ENCODE data around the gene CIDEB.

The CIDEB gene

DNA sequence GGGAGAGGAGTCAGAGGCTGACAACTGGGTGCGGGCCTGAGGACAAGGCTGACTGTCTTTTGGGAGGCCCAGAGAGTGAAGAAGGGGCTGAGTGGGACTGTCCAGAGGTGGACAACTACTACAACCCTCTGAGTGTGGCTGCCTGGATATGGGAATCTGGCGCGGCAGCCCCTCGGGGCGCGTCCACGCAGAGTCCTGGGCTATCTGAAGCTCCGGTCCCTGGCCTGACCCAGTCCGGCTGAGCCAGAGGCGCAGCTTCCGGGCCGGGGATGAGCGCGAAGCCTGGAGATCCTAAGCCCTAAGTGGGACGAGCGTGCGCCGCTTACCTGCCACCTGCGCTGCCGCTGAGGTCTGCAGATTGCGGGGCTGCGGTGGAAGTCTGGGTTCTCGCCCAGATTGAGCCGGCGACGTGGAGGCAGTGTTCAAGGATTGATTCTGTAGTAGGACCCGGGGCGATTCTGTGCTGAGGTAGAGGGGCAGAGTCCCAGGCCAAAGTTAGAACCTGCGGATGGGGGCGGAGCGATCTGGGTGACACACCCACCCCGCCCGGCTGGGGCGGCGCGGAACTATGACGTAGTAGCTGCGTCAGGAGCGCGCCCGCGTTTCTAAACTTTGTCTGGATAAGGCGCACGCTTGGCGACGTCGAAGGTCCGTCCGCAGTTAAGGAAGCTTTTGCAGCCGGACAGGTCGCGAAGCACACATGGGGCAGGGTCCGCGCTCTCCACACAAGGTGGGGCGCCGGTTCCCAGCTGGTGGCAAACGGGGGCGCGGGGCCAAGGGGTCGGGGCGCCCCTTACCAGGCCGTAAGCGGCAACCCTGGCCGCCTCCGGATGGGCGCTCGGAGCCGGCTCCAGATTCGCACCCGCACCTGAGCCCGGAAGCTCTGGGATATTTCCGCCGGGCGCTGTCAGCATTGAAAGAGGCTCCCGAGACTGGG is 8.3 kb downstream of the CIDEB start, which contains the start of the genes DHRS1 and NOP9:
DHRS1 (minus strand) TSS at position 526 of the 937 bp plus-strand sequence. CDS start 674 bp downstream, outside the sequence.
NOP9 (plus strand) TSS at position 596 of the 937 bp plus-strand sequence; CDS start at position 701, 105 bp downstream.
- DNase-seq (ENCODE audit: low read depth, low spot score) = peak; percentile 22
- Histone ChIP-seq H3K4me3 (peak within 1 kb of the TSS; percentile 96), H3K9me3 (ENCODE audit: low read depth, low read length) (no peaks in the 10 kb centered on the region), H3K9ac (ENCODE audit: insufficient read length) (peak within 1 kb of the TSS; percentile 74), H3K36me3 (ENCODE audit: insufficient read depth, low read length) (peaks cover 32% of the 10 kb centered on the region), H3K27ac (no peak within 1 kb of the TSS)
- TF ChIP-seq POLR2AphosphoS5 (IDR thresholded peaks at IDR 0.05; ENCODE audit: borderline replicate concordance, low read depth, low read length) (peak; percentile 88), FOXP2 (optimal IDR thresholded peaks at IDR 0.05; ENCODE audit: control extremely low read depth, extremely low read length, insufficient read depth) (no peak)

DNA sequence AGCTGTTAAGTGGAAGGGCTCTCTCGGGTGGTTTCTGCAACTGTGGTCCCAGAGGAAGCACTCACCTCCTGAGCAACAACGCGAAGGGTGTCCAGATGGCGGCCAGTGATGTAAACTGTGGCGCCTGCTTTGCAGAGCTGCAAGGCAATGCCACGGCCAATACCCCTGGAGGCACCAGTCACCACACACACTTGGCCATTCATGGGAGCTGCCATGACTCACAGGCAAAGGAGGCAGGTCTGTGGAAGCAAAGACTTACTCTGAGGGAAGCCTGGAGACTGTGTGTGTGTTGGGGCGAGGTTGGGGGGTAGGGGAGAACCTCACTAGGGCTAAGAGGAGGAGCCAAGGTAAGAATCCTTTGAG is 8.9 kb downstream of the CIDEB start:
- H3K27ac ChIP-seq = no peak overlapping the region
- H3K36me3 ChIP-seq (ENCODE audit: insufficient read depth, low read length) = peaks cover 25% of the 10 kb centered on the region
- no peaks in the 10 kb centered on the region for H3K9me3 ChIP-seq (ENCODE audit: low read depth, low read length)
- TF ChIP-seq FOXP2 (optimal IDR thresholded peaks at IDR 0.05; ENCODE audit: control extremely low read depth, extremely low read length, insufficient read depth) (no peak), EZH2 (IDR thresholded peaks at IDR 0.05) (no peak), POLR2AphosphoS5 (IDR thresholded peaks at IDR 0.05; ENCODE audit: borderline replicate concordance, low read depth, low read length) (no peak)
- peak overlapping the region; percentile 74 for H3K9ac ChIP-seq (ENCODE audit: insufficient read length)
- peak overlapping the region; percentile 96 for H3K4me3 ChIP-seq
- no peak for DNase-seq (ENCODE audit: low read depth, low spot score)

DNA sequence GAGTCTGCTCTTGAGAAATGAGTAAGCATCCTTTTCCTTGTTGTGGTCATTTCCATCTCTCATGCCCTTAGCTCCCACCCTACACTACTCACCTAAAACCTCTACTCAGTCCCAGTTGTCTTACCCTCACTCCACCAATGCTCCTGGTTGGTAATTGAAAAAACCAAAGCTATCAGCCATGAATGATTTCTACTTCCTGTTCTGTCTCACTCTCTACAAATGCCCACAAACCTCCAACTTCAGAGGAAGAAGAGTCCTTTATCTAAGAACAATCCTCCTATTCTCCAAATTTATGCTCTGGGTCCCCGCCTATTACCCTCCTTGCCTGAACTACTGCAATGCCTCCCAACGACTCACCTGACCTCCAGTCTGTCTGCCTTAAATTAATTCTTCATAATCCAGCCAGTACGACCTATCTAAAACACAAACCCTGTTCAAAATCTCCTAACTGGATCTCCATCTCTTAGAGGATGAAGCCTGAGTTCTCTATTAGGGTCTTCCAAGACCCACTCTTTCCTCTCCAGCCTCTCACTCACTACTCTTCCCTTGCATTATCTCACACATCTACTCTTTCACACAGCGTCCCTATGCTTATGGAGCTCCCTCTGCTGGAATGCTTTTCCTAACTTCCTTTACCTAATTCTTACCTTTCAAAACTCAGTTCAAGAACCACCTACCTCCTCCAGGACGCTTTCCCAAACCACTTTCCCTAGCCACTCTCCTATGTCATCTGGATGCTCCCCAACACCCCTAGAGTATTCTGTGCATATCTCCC is 10.4 kb downstream of the CIDEB start:
- DNase-seq (ENCODE audit: low read depth, low spot score) = peak; percentile 10
- Histone ChIP-seq H3K36me3 (ENCODE audit: insufficient read depth, low read length) (peaks cover 11% of the 10 kb centered on the region; the same call in 1 of the 2 replicates), H3K27ac (no peak overlapping the region), H3K4me3 (no peak overlapping the region), H3K9ac (ENCODE audit: insufficient read length) (no peak overlapping the region), H3K9me3 (ENCODE audit: low read depth, low read length) (no peaks in the 10 kb centered on the region)
- TF ChIP-seq POLR2AphosphoS5 (IDR thresholded peaks at IDR 0.05; ENCODE audit: borderline replicate concordance, low read depth, low read length) (no peak), FOXP2 (optimal IDR thresholded peaks at IDR 0.05; ENCODE audit: control extremely low read depth, extremely low read length, insufficient read depth) (no peak), EZH2 (IDR thresholded peaks at IDR 0.05) (no peak)

DNA sequence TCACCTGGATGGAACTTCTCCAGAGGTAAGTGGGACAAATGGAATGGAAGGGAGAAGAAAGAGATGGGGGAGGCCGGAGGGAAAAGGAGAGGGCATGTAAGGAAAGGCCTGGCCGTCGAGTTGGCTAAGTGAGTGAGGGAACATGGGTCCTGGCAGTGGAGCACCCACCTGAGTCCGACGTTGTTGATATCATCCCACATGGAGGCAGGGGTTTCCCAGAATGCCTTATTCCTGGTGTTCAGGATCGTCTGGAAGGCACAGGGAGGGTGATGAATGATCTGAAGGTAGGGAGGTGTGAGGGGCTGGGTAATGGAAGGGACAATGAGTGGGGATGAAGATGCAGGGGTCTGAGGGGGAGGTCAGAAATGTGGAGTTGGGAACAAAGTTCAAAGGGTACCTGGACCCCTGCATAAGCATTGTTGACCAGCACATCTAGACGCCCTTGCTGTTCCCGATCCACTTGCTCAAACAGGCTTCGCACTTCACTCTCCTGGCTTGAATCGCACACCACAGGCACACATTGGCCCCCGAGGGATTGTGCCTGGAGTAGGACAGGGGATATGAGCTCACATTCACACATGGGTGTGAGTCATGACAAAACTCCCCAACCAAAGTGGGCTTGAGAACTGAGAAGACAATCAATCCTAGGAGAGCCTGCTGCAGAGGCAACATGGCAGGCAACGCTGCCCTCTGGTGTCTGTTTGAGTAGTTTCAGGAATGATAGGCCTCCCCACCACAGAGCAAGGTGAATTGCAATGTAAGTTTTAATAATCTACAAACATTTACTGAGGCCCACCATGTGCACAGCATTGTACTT is 11.2 kb downstream of the CIDEB start:
- Histone ChIP-seq H3K9ac (ENCODE audit: insufficient read length) (peak overlapping the region; percentile 37), H3K36me3 (ENCODE audit: insufficient read depth, low read length) (peaks cover 2% of the 10 kb centered on the region; the same call in 1 of the 2 replicates), H3K9me3 (ENCODE audit: low read depth, low read length) (no peaks in the 10 kb centered on the region), H3K4me3 (no peak overlapping the region), H3K27ac (no peak overlapping the region)
- TF ChIP-seq FOXP2 (optimal IDR thresholded peaks at IDR 0.05; ENCODE audit: control extremely low read depth, extremely low read length, insufficient read depth) = no peak
- no peak for TF ChIP-seq EZH2 (IDR thresholded peaks at IDR 0.05)
- no peak for TF ChIP-seq POLR2AphosphoS5 (IDR thresholded peaks at IDR 0.05; ENCODE audit: borderline replicate concordance, low read depth, low read length)
- DNase-seq (ENCODE audit: low read depth, low spot score) = peak; percentile 35

DNA sequence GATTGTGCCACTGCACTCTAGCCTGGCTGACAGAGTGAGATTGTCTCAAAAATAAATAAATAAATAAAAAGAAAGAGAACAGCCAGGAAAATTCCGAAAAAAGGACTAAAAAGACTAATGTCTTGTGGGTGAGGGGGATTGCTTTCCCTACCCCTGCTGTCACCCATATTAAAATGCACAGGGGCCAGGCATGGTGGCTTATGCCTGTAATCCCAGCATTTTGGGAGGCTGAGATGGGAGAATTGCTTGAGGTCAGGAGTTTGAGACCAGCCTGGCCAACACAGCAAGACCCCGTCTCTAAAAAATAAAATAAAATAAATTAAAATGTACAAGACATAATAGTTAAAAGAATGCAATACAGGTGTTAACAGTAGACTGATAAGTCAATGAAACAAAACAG is 14.3 kb downstream of the CIDEB start:
- Histone ChIP-seq H3K27ac (no peak overlapping the region), H3K9me3 (ENCODE audit: low read depth, low read length) (no peaks in the 10 kb centered on the region), H3K4me3 (no peak overlapping the region), H3K9ac (ENCODE audit: insufficient read length) (no peak overlapping the region), H3K36me3 (ENCODE audit: insufficient read depth, low read length) (no peaks in the 10 kb centered on the region; the same call in 1 of the 2 replicates)
- DNase-seq (ENCODE audit: low read depth, low spot score) = no peak
- TF ChIP-seq FOXP2 (optimal IDR thresholded peaks at IDR 0.05; ENCODE audit: control extremely low read depth, extremely low read length, insufficient read depth) (no peak), POLR2AphosphoS5 (IDR thresholded peaks at IDR 0.05; ENCODE audit: borderline replicate concordance, low read depth, low read length) (no peak), EZH2 (IDR thresholded peaks at IDR 0.05) (no peak)

DNA sequence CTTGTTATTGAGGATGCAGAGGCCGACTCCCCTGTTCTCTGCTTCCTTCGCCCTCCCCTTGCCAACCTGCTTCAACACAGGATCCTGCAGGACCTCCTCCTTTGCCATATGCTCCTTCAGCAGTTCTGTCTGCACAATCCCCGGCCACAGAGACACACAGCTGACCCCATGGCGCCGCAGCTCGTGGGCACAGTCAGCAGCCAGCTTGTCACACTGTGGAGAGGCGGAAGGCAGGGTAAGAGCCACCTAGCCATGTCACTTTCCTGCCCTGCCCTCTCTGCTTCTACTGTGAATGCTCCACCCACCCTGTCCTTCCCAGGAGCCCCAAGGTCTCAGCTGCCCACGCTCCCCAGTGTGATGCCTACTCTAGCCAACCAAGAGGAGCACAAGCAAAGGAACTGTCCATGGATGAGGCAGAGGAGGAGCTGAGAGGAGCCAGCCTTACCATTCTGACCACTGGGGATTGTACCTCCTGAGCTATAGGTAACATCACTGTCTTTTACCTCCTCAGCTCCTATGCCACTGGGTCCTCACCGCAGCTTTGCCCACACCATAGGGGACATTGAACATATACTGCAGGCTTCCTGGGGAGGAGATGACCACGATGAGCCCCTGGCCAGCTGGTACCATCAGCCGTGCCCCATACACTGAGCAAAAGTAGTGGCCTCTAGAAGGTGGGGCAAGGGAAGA is 15.5 kb downstream of the CIDEB start:
- no peak overlapping the region for H3K4me3 ChIP-seq
- no peaks in the 10 kb centered on the region; the same call in 1 of the 2 replicates for H3K36me3 ChIP-seq (ENCODE audit: insufficient read depth, low read length)
- TF ChIP-seq FOXP2 (optimal IDR thresholded peaks at IDR 0.05; ENCODE audit: control extremely low read depth, extremely low read length, insufficient read depth) = no peak
- no peak for TF ChIP-seq EZH2 (IDR thresholded peaks at IDR 0.05)
- TF ChIP-seq POLR2AphosphoS5 (IDR thresholded peaks at IDR 0.05; ENCODE audit: borderline replicate concordance, low read depth, low read length) = no peak
- H3K27ac ChIP-seq = no peak overlapping the region
- H3K9me3 ChIP-seq (ENCODE audit: low read depth, low read length) = no peaks in the 10 kb centered on the region
- no peak for DNase-seq (ENCODE audit: low read depth, low spot score)
- H3K9ac ChIP-seq (ENCODE audit: insufficient read length) = no peak overlapping the region

DNA sequence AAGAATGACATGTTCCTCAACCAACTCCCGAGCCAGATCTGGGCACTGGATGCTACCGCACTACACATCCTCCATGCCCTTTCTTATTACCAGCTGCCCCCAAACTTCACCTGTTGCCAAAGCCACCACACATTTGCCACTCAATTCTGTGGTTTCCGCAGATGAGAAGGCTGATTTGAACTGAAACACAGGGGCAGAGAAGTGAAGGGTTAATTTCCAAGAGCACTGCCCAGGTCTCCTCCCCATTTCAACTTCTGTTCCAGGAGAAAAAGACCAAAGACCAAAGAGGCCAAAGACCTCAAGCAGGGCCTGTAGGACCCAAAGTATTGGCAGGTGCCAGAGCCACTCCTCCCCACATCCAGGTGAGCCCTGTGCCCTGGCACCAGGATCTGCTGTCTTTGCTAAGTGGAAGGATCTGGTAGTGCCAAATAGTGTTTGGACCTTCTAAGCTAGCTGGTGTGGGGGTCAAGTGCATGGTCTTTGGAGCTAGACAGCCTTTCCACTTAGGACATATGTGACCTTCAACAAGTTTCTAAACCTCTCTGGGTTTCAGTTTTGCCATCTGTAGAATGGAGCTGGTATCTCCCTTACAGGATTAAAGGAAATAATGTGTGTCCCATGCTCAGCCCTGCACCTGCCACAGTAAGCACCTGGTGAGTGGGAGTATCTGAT is 16.2 kb downstream of the CIDEB start:
- TF ChIP-seq EZH2 (IDR thresholded peaks at IDR 0.05) = no peak
- no peak for TF ChIP-seq FOXP2 (optimal IDR thresholded peaks at IDR 0.05; ENCODE audit: control extremely low read depth, extremely low read length, insufficient read depth)
- no peak for TF ChIP-seq POLR2AphosphoS5 (IDR thresholded peaks at IDR 0.05; ENCODE audit: borderline replicate concordance, low read depth, low read length)
- DNase-seq (ENCODE audit: low read depth, low spot score) = no peak
- no peak overlapping the region for H3K27ac ChIP-seq
- no peak overlapping the region for H3K4me3 ChIP-seq
- H3K9ac ChIP-seq (ENCODE audit: insufficient read length) = no peak overlapping the region
- no peaks in the 10 kb centered on the region for H3K9me3 ChIP-seq (ENCODE audit: low read depth, low read length)
- H3K36me3 ChIP-seq (ENCODE audit: insufficient read depth, low read length) = no peaks in the 10 kb centered on the region; the same call in 1 of the 2 replicates

Measured in SK-N-MC (cell line).